Epithelial cell of prostate (primary cell): ENCODE measurements around the gene EXOC7.
"Not testable (repeated sequence)": the region's sequence is repeated elsewhere in the genome, so short reads cannot be mapped to it uniquely, and the experiment has no call there.

ENCODE experiments used
- DNase-seq: peaks from one replicate; pipeline ENCODE4 v3.0.0-alpha.2; 2011; ENCODE audit warnings: low read depth, low spot score
- H3K27ac ChIP-seq: fragments of 450-650 bp; 2 replicates; pipeline ENCODE4 v1.5.1; 2017; ENCODE audit warnings: mild to moderate bottlenecking

Gene EXOC7

DNA sequence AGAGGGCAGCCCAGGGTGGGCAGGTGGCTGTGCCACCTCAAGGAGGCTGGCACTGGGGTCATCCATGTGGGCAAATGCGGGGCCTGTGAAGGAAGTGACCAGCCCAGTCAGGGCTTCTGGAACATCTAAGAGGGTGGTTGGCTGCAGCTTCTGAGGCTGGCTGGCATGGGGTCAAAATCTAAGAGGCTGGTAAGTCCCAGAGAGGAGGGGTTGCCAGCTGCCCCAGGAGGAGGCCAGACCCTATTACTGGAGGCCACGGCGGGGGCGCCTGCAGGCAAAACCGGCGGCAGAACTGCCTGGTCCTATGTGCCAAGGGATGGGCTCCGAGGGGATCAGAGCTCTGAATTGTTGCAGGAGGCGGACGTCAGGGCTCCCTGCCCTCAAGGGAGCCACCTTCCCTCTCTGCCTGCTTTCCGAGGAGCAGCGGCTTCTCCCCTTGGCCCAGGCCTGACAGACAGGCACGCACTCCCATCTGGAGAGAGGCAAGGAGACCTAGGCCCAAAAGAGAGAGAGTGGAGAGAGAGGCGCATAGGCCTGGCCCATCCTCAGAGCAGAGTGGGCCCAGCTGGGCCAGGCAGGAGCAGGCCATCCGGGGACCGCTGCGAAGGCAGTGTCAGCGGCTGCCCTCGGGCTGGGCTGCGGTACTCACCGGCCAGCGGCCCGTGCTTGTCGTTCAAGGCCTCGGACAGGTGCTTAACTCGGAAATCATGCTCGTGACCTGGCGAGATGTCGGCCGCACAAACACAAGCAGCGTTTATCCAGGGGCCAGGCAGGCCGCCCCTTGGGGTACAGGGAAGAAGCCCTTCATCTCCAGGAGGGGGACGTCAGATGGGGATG is 13.7 kb downstream of the EXOC7 start:
- no peak for DNase-seq
- H3K27ac ChIP-seq: no peak overlapping the region

DNA sequence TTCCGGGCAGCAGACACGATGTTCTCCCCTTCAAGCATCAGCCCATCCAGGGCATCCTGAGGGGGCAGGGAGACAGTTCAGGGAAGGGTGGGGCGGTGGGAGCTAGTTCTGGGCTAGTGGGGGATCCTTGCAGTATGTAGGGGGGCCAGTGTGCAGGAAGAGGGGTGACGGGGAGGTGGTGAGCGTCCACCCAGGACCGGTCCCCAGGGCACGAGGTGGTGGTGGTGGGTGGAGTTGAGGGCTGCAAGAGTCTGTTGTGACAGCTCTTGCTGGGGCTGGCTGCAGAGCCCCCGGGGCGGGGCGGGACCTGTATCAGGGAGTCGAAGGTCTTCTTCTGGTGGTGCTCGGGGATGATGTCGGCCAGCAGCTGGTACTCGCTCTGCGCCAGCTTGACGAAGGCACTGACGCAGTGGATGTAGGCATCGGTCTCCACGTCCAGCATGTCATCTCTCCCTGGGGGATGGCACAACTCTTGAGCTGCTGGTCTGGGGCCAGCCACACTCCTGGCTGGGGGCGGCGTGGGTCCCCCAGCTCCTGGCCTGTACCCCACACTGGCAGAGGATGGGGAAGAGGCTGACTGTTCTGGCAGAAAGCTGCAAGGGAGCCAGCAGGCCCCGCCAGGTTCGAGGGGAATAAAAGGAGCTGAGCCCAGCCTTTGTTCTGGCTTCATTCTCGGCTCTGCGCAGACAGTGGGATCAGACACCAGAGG is 14.6 kb downstream of the EXOC7 start:
- H3K27ac ChIP-seq: no peak overlapping the region
- DNase-seq: no peak

DNA sequence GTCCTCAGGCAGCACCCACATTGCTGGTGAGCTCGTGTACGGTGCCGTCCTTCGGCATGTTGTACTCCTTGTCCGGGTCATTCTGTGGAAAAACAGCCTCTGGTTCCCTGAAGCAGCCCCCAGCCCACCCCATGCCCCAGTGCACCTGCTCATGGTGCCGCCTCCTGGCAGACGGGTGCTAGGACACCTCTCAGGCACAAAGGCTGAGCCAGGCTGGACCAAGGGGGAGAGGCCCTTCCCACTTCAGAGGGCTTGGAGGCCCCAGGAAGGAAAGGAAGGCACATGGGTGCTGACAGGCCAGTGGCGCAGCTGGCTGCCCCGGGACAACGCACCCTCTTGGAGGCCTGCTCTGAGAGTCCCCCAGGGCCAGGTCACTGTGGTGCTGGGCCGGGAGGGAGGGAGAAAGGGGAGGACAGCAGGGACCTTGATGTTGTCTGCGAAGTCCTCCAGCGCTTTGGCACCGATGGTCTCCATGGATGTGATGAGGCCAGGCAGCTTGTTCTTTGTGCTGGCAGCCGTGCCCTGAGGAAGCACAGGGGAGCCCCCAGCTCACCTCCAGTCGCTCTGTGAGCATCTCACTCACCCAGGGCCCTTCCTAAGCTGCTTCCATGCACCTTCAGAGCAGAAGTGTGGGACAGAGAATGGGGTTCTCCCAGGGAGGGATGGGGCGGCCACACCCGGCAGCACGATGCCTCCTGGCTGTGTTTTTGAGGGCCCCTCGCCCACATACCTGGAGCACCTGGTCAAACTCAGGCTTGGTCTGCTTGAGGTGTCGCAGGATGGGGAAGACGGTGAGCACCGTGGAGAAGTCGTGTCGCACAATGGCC is 15.3 kb downstream of the EXOC7 start:
- no peak overlapping the region for H3K27ac ChIP-seq
- DNase-seq: no peak

DNA sequence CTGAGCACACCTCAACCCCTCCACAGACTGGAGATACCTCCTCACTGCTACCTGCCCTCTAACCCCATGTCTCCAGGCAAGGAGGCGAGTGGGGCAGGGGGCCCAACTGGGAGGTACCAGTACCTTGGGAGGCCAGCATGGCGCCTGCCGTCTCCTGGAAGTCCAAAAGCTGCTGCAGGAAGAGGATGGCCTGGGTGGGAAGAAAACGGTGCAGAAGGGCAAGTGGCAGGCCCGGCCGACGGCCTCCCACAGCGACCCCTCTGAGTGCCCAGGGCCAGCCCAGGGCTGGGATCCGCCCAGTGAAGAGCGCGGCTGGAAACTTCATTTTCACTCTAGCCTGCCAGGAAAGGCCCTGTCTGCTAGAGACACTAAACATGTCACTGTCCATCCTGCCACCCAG is 16.1 kb downstream of the EXOC7 start:
- no peak overlapping the region for H3K27ac ChIP-seq
- DNase-seq: no peak

DNA sequence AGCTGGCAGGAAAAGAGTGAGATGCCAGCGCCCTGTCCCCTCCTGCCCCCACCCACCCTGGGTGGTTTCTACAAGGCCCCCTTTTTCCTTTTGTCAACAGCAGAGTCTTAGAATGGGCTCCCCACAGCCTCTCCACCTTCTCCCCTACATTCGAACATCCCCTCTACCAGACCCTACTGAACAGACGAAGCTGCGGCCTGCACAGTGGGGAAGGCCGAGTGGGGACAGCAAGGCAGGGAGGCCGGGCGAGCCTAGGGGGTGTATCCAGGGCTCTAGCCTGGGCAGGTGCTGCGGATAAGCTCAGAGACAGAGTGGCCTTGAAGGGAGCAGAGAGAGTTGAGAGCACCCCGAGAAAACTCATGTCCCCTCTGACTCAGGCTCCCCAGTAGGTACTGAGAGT is 17.2 kb downstream of the EXOC7 start:
- no peak for DNase-seq
- no peak overlapping the region for H3K27ac ChIP-seq

DNA sequence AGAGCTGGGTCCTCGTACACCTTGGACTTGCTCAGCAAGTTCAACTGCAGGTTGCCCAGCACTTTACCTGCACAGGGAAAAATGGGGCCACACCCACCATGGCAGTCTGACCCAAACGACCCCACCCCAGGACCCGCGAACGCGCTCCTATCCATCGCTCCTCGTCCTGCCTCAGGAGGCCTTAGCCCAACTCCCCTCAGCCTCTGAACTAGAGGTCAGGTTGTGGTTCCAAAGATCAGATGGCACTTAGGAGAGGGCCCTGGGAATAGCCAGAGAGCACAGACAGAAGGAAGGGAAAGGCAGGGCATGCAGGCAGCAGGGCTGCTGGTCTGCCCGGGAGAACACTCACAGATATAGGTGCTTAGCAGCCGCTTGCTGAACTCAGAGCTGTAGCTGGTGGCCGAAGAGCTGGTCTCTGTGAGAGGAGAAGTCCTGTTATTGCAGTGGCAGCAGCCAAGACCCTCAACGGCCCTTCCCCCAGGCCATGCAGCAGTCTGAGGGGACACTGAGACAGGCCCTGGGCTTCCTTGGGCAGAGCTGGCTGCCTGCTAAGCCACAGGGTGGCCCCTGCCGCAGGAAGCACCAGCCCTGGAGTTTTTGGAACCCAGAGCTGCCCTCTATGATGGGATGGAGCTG is 17.7 kb downstream of the EXOC7 start:
- H3K27ac ChIP-seq: no peak overlapping the region
- DNase-seq: no peak

DNA sequence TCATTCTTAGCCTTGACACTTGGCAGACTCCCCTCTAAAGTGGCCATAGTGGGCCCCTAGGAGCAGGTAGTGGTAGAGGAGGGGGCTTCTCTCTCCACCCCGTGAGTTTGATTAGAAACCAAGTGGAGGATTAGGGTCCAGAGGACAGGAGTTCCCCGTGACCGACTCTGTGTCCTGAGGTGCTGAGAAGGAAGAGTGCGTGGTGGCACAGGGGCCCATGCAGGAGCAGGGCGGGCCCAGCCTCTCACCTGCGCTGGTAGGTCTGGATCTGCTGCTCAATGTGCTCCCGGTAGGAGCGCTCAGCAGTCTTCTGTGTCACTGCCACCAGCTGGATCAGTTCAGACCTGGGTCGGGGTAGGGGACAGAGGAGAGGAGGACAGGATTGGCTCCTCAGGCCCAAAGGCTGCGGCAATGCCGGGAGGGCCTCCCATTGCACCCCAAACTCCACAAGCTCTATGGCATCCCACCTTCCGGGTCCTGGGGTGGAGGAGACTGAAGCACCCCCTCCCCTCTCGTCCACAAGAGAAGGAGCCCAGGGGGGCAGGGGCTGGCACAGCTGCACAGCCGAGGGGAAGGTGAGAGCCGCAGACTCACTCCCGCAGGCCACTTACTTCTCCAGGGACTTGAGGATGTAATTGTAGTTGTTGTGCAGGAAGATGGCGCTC is 18.4 kb downstream of the EXOC7 start:
- DNase-seq: no peak
- no peak overlapping the region for H3K27ac ChIP-seq

DNA sequence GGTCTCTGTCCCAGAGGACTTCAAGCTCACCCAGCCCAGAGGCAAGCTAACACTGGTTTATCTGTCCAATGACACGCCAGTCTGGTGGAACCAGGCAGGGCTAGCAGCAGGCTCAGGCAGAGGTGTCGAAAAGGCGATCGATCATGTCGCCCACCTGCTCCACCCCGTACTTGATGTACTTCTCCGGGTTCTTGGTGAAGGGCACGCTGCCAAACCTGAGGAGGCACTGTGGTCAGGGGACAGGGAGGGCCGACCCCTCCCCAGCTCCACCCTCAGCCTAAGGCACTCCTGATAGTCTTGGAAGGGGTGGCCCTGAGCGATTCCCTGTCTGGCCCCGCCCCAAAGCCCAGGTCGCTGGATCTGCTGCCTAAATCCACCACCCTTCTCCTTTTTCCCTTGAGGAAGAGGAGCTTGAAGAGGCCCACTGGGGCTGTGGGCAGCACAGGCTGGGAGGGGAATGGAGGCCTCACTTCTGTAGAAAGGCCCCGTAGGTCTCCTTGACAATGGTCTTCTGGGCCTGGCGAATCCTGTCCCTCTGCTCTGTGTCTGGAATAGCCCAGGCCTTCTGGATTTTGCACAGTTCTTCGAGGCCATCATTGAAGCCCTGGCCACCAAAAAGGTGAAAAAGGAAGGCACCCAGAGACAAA is 19.9 kb downstream of the EXOC7 start:
- no peak overlapping the region for H3K27ac ChIP-seq
- no peak for DNase-seq

DNA sequence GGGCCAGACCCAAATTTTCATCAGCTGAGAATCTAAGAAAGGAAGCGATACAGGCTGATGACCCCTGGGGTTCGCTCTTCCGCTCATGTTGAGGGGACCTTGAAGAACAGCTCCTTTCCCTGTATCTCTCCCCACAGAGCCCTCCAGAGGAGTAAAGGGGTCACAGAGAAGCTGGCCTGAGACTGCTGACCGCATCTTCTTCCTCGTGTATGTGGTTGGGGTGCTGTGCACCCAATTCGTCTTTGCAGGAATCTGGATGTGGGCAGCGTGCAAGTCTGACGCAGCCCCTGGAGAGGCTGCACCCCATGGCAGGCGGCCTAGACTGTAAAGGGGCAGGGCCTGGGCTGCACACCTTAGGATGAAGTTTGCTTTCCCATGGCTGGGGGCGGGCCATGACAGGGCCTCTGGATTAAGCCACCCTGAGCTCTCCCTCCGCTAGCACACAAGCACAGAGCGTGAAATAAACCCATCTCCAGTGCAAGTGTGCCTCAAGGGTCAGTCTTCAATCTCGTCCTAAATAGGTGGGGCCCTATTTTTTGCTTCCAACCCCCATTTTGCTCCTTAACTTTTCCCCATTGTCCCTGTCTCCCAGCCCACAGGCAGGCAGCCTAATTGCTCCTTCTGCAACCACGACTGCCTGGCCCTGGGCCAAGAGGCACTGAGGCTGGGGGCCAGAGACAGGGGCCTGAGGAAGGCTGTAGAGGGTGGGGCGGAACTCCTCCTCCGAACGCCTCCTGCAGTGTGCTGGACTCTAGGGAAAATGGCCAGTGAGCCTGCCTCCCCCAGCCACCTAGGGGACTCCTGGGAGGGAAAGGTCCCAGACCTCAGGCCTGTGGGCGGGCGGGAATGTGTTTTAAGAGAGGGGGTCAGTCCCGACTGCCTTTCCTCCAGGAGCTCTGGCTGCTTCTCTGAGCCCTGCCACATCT is 21.0 kb downstream of the EXOC7 start:
- no peak overlapping the region for H3K27ac ChIP-seq
- no peak for DNase-seq

DNA sequence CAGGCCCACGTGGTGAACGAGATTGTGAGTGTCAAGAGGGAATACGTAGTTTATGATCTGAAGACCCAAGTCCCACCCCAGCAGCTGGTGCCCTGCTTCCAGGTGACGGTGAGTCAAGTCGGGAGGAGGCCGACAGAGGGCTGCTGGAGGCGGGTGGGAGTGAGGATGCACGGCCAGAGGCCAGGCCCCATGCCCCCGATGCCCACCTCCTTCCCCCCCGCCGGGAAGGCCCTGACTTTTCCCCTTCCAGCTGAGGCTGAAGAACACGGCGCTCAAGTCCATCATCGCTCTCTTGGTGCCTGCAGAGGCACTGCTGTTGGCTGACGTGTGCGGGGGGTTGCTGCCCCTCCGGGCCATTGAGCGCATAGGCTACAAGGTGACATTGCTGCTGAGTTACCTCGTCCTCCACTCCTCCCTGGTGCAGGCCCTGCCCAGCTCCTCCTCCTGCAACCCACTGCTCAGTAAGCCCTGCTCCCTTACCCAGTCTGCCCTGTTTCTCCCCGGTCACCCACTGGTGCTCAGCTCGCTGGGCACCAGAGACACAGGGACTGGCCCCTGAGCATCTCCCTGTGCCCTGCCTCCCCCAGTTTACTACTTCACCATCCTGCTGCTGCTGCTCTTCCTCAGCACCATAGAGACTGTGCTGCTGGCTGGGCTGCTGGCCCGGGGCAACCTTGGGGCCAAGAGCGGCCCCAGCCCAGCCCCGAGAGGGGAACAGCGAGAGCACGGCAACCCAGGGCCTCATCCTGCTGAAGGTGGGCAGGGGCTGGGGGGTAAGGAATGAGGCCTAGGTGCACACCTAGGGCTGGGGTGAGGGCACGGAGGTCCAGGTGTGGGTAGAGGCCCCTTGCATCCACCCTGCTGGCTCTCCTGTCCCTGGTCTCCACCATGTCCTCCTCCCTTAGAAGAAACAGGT is 22.0 kb downstream of the EXOC7 start:
- H3K27ac ChIP-seq: no peak overlapping the region
- no peak for DNase-seq

DNA sequence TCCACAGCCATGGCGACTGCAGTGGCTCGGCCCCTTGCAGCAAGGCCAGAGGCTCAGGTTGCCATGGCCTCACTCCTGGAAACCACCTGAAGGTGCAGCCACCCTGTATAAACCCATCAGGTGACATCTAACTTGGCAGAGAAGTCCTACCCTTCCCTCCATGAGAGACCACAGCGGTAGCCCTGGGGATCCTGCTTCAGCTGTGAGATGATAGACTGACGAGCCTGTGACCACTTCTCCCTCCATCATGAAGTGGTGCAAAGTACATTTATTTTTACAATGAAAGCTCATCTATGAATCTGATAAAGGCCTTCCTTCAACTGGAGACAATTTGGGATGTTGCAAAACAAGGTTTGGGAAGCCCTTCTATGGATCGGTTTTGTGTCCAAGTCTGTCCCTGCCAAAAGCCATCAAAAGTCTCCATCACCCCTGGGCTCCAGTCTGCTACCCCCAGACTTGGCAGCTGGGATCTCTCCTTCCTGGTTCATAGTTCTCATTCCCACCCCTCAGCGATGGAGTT is 22.8 kb downstream of the EXOC7 start:
- no peak for DNase-seq
- no peak overlapping the region for H3K27ac ChIP-seq

DNA sequence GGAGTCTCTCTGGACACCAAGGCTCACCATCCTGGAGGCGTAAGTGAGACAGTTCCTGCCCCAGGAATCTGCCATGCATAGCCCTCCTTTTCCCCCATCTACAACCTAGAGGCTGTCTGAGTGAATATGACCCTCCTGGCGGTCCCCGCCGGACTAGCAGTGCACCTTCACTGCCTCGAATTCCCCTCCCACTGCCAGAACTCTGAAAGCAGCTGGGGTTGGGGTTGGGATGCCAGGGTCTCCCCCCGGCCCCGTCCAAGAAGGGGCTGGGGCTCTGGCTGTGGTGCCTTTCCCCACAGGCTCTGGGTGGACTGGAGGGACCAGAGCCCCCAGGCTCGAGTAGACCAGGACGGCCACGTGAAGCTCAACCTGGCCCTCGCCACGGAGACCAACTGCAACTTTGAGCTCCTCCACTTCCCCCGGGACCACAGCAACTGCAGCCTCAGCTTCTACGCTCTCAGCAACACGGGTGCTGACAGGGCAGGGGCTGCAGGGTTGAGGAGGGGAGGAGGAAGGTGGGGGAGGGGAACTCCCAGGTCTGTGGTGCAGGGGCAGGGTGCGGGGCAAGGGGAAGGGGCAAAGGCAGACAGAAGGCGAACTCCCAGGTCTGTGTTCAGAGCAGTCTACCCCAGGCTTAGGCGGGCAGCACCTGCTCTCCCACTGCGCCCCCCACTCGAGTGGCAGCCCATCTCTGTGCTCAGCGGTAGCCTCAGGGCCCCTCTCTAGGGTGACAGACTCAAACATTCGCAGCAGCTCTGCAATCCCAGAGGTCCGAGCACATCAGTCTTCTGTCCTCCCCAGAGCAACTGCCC is 23.4 kb downstream of the EXOC7 start:
- DNase-seq: no peak
- no peak overlapping the region for H3K27ac ChIP-seq

DNA sequence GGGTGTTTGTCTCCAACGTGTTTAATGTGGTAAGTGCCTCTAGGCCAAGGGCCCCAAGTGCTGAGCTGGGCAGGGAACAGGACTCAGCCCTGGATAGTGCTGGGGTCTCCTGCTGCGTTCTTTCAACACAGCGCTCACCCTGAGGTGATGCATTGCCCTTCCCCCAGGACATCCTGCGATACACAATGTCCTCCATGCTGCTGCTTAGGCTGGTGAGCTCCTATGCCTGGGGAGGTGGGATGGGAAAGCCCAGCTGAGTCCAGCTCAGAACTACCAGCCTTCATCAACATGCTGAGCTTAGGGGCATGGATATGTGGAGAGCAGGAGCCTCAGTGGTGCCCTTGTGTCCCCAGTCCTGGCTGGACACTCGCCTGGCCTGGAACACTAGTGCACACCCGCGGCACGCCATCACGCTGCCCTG is 24.0 kb downstream of the EXOC7 start:
- no peak overlapping the region for H3K27ac ChIP-seq
- no peak for DNase-seq

DNA sequence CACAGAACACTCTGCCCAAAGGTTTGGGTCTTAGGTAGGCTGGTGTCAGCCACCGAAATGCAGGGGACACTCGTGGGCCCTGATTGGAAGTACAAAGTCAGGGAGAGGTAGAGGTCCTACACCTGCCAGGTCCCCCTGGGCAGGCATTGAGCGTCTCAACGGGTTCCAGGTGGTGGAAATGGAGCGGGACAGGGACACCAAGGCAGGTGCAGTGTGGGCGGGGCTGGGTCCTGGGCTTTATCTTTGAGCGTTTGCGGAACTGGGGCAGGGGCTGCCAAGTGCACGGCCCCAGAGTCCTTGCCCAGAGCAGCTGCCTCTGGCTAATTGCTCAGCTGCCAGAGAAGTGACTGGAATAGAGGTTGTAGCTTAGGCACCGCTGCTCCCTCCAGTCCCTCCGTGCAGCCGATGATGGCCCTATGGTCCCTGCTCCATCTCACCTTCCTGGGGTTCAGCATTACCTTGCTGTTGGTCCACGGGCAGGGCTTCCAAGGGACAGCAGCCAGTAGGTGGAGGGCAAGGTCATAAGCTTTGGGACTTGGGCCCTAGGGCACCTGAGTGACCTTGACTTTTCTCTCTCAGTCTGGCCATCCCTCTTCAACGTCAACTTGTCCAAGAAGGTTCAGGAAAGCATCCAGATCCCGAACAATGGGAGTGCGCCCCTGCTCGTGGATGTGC is 24.6 kb downstream of the EXOC7 start, which contains the start of gene ZACN:
Gene ZACN, plus strand, starts transcription at position 323 of the 675 bp plus-strand sequence. Its CDS starts 83 bp downstream, at position 406.
- H3K27ac ChIP-seq: no peak within 1 kb of the TSS
- no peak for DNase-seq

DNA sequence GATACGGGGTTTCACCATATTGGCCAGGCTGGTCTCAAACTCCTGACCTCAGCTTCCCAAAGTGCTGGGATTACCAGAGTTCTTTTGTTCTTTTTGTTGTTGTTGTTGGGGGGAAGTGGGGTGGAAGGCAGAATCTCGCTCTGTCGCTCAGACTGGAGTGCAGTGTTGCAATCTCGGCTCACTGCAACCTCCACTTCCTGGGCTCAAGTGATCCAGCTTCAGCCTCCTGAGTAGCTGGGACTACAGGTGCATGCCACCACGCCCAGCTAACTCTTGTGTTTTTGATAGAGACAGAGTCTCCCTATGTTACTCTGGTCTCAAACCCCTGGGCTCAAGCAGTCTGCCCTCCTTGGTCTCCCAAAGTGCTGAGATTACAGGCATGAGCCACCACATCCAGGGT is 25.2 kb downstream of the EXOC7 start:
- not testable (repeated sequence) for DNase-seq, H3K27ac ChIP-seq
